HCT116 (cell line): ENCODE measurements around the gene CDH13. TPM values are rescaled to one million over a fixed set of nuclear protein-coding genes. Genes with fewer than 3 reads are reported as not detected.

Source experiments
- ATAC-seq: fragments of 200-7000 bp; cut with Tn5 transposase; 2 replicates; pipeline ENCODE4 v1.9.1; 2020; ENCODE audit warnings: mild to moderate bottlenecking, moderate library complexity
- BruUV-seq: library from RNA; stranded (reverse); fragments of 400-500 nt; replicated peaks from 2 replicates; lab custom pipeline; 2021; lab: Mats Ljungman, UMichigan
- CTCF ChIA-PET: fragments of 300-600 bp; sonication (Branson Sonifier 250); formaldehyde crosslinking; loops from one replicate; lab custom pipeline; 2021; ENCODE audit warnings: antibody characterized with exemption; lab: Charles Lee
- POLR2A ChIA-PET: fragments of 300-600, 350-600 bp; sonication (Branson Sonifier 250); formaldehyde crosslinking; loops from one replicate; lab custom pipeline; 2021; ENCODE audit warnings: antibody characterized with exemption; lab: Charles Lee
- RAD21 ChIA-PET, 2 experiments: fragments of 300-600 bp; sonication (Branson Sonifier 250); formaldehyde crosslinking; loops; one replicate each; lab custom pipeline; 2023; ENCODE audit warnings: low total read pairs in 2 of 2; ENCODE audit not compliant: uncharacterized antibody in 2 of 2, unreplicated experiment in 2 of 2, low non-redundant PET in 1 of 2; lab: Charles Lee
- DNase-seq: peaks from one replicate; pipeline ENCODE4 v3.0.0-alpha.2; 2010; ENCODE audit warnings: low read depth, low spot score
- H2AFZ ChIP-seq: fragments of 200-600 bp; shearing (Covaris generic), sonication (generic); 2 replicates; pipeline ENCODE4 v1.6.1; 2017; ENCODE audit warnings: low read depth, mixed run types, mixed read lengths, antibody characterized with exemption, low read length; ENCODE audit not compliant: poor library complexity, severe bottlenecking
- H3K27ac ChIP-seq: 2 replicates; pipeline ENCODE4 v1.5.1; 2012; ENCODE audit warnings: low read depth, low read length
- H3K27me3 ChIP-seq: fragments of 200-600 bp; sonication (generic); 2 replicates; pipeline ENCODE4 v1.6.1; 2016; ENCODE audit warnings: mixed run types, low read length, mixed read lengths; ENCODE audit not compliant: insufficient read depth
- H3K36me3 ChIP-seq, 2 experiments: fragments of 200-500 bp in 1 of 2; fragments of 200-600 bp in 1 of 2; sonication (Bioruptor generic) in 1 of 2; sonication (generic) in 1 of 2; 2 replicates each; pipeline versions ENCODE4 v1.5.1 to v1.6.1; 2014 to 2016; ENCODE audit warnings: low read length in 2 of 2, inconsistent platforms in 1 of 2, mixed read lengths in 1 of 2, mixed run types in 1 of 2; ENCODE audit not compliant: insufficient read depth in 2 of 2, control insufficient read depth in 1 of 2
- H3K4me1 ChIP-seq, 2 experiments: fragments of 200-600 bp in 1 of 2; sonication (generic) in 1 of 2; 2 replicates each; pipeline versions ENCODE4 v1.5.1 to v1.6.1; 2012 to 2017; ENCODE audit warnings: low read length in 2 of 2, inconsistent platforms in 1 of 2, mild to moderate bottlenecking in 1 of 2, mixed read lengths in 1 of 2, mixed run types in 1 of 2, moderate library complexity in 1 of 2; ENCODE audit not compliant: insufficient read depth in 2 of 2, control insufficient read depth in 1 of 2
- H3K4me2 ChIP-seq: fragments of 200-600 bp; sonication (generic); 2 replicates; pipeline ENCODE4 v1.6.1; 2017; ENCODE audit warnings: mixed run types, low read length, mixed read lengths
- H3K4me3 ChIP-seq, 2 experiments: fragments of 200-600 bp in 1 of 2; sonication (generic) in 1 of 2; replicated peaks in 1 of 2; 2 replicates each; pipeline ENCODE4 v1.5.1; 2011 to 2016; ENCODE audit warnings: low read length in 2 of 2, control low read depth in 1 of 2, low read depth in 1 of 2, mild to moderate bottlenecking in 1 of 2, mixed read lengths in 1 of 2, mixed run types in 1 of 2
- H3K79me2 ChIP-seq: fragments of 200-600 bp; sonication (generic); 2 replicates; pipeline ENCODE4 v1.6.1; 2017; ENCODE audit warnings: mild to moderate bottlenecking, mixed run types, low read length, moderate library complexity, mixed read lengths; ENCODE audit not compliant: insufficient read depth
- H3K9ac ChIP-seq: fragments of 200-600 bp; sonication (generic); 2 replicates; pipeline ENCODE4 v1.6.1; 2016; ENCODE audit warnings: low read length, mixed read lengths
- H3K9me2 ChIP-seq: fragments of 200-600 bp; sonication (generic), shearing (Covaris generic); 2 replicates; pipeline ENCODE4 v1.6.1; 2017; ENCODE audit warnings: mixed run types, mild to moderate bottlenecking, moderate library complexity; ENCODE audit not compliant: insufficient read depth
- H3K9me3 ChIP-seq, 2 experiments: fragments of 200-500 bp in 1 of 2; fragments of 200-600 bp in 1 of 2; sonication (Bioruptor generic) in 1 of 2; sonication (generic) in 1 of 2; 2 replicates each; pipeline ENCODE4 v1.6.1; 2014 to 2017; ENCODE audit warnings: low read length in 2 of 2, mixed read lengths in 2 of 2, inconsistent platforms in 1 of 2, low read depth in 1 of 2, mild to moderate bottlenecking in 1 of 2, mixed run types in 1 of 2, moderate library complexity in 1 of 2; ENCODE audit not compliant: control insufficient read depth in 1 of 2, insufficient read depth in 1 of 2
- H4K20me1 ChIP-seq: fragments of 200-600 bp; sonication (generic), shearing (Covaris generic); 2 replicates; pipeline ENCODE4 v1.6.1; 2017; ENCODE audit warnings: mixed run types, mild to moderate bottlenecking, moderate library complexity; ENCODE audit not compliant: insufficient read depth
- ELF1 ChIP-seq: IDR thresholded peaks from 2 replicates; pipeline ENCODE4 v1.6.1; 2012; ENCODE audit warnings: low read depth, borderline replicate concordance
- JUND ChIP-seq: IDR thresholded peaks from 2 replicates; pipeline ENCODE4 v1.6.1; 2012
- POLR2AphosphoS5 ChIP-seq: IDR thresholded peaks from 2 replicates; pipeline ENCODE4 v1.6.1; 2011; ENCODE audit warnings: mild to moderate bottlenecking, low read depth, low read length, moderate library complexity
- RAD21 ChIP-seq: IDR thresholded peaks from 2 replicates; pipeline ENCODE4 v1.6.1; 2012; ENCODE audit warnings: low read depth, mild to moderate bottlenecking
- SP1 ChIP-seq: IDR thresholded peaks from 2 replicates; pipeline ENCODE4 v1.6.1; 2012; ENCODE audit warnings: low read depth
- ZFX ChIP-seq: fragments of 450-650 bp; IDR thresholded peaks from 2 replicates; pipeline ENCODE4 v1.6.1; 2017
- intact Hi-C: fragments of 100-400 bp; cut with micrococcal nuclease; formaldehyde crosslinking; loops from 2 replicates; pipeline ENCODE4 v1.10.0; 2022
- total RNA-seq: library from RNA; stranded (reverse); gene quantifications from one replicate; pipeline ENCODE4 v1.2.1, GENCODE V29; 2021; ENCODE audit not compliant: unreplicated experiment
- TF ChIP-seq, protein P1 (sequence below), 3 experiments: fragments of 200-600 bp in 1 of 3; sonication (generic) in 1 of 3; IDR thresholded peaks in 2 of 3; conservative IDR thresholded peaks in 1 of 3; 2 replicates each; pipeline ENCODE4 v1.5.1; 2012 to 2017; ENCODE audit warnings: low read depth in 2 of 3, low read length in 2 of 3, antibody characterized with exemption in 1 of 3, borderline replicate concordance in 1 of 3, control low read depth in 1 of 3, mild to moderate bottlenecking in 1 of 3, mixed read lengths in 1 of 3, mixed run types in 1 of 3, moderate library complexity in 1 of 3; ENCODE audit not compliant: insufficient read depth in 1 of 3
- TF ChIP-seq, protein P2 (sequence below): IDR thresholded peaks from 2 replicates; pipeline ENCODE4 v1.6.1; 2012

The CDH13 gene
- total RNA-seq, 1 experiment from 2014 or later = not detected

DNA sequence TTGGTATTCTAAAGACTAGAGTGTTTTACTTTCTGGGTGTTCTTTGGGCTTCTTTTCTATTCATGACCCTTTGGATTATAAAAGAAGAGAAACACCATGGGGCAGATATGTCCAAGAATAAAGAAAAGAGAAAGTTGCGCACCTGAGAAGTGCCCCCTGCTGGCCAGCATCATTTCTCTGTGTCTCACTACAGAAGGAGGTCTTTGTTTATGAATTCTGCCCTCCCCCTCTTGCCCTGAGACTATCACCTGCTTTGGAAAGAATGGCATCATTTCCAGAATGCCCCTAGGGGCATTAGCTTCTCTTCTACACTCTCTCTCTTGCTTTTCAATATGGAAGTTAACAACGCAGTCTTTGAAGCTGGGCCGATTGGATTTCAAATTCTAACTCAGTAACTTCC lies 45.0 kb downstream of the CDH13 start:
- H3K9me3 ChIP-seq = no peaks in the 10 kb centered on the region
- POLR2A ChIA-PET = no interaction called here
- ATAC-seq (peak; percentile 83), DNase-seq (no peak)
- RAD21 ChIA-PET = no interaction called here
- intact Hi-C loops = loop anchor here (1.0 kb wide), 1 partner anchor 30 kb away; no protein-coding TSS in a partner anchor
- no peaks in the 10 kb centered on the region for H3K36me3 ChIP-seq
- BruUV-seq = no TSS peak
- H3K4me1 ChIP-seq = no peaks in the 10 kb centered on the region
- H3K4me3 ChIP-seq = no peak overlapping the region
- H3K79me2 ChIP-seq = no peaks in the 10 kb centered on the region
- CTCF ChIA-PET = interaction anchor here (0.8 to 1.3 kb wide), 2 partner anchors 8 to 17 kb away, joined by 3 read pairs; no protein-coding TSS in a partner anchor
- no peak overlapping the region for H3K4me2 ChIP-seq
- peaks cover 39% of the 10 kb centered on the region; the same call in 1 of the 2 replicates for H3K27me3 ChIP-seq
- TF ChIP-seq JUND (no peak), ELF1 (no peak), POLR2AphosphoS5 (no peak), RAD21 (peak; percentile 52), SP1 (no peak)
- TF ChIP-seq, protein P1, sequence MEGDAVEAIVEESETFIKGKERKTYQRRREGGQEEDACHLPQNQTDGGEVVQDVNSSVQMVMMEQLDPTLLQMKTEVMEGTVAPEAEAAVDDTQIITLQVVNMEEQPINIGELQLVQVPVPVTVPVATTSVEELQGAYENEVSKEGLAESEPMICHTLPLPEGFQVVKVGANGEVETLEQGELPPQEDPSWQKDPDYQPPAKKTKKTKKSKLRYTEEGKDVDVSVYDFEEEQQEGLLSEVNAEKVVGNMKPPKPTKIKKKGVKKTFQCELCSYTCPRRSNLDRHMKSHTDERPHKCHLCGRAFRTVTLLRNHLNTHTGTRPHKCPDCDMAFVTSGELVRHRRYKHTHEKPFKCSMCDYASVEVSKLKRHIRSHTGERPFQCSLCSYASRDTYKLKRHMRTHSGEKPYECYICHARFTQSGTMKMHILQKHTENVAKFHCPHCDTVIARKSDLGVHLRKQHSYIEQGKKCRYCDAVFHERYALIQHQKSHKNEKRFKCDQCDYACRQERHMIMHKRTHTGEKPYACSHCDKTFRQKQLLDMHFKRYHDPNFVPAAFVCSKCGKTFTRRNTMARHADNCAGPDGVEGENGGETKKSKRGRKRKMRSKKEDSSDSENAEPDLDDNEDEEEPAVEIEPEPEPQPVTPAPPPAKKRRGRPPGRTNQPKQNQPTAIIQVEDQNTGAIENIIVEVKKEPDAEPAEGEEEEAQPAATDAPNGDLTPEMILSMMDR (IDR thresholded peaks at IDR 0.05 in 2 of 3, conservative IDR thresholded peaks at IDR 0.05 in 1 of 3; ENCODE audit: borderline replicate concordance in 1 of 3, insufficient read depth in 1 of 3, low read depth in 2 of 3, low read length in 2 of 3) = peak; percentile 33 to 81 (median 77); a peak in 5 of 6 replicates
- TF ChIP-seq, all 23 proteins: peak for 2
- no peak overlapping the region for H2AFZ ChIP-seq
- H3K9me2 ChIP-seq = no peaks in the 10 kb centered on the region
- no peak overlapping the region for H3K9ac ChIP-seq
- H3K27ac ChIP-seq = no peak overlapping the region
- H4K20me1 ChIP-seq = no peaks in the 10 kb centered on the region

DNA sequence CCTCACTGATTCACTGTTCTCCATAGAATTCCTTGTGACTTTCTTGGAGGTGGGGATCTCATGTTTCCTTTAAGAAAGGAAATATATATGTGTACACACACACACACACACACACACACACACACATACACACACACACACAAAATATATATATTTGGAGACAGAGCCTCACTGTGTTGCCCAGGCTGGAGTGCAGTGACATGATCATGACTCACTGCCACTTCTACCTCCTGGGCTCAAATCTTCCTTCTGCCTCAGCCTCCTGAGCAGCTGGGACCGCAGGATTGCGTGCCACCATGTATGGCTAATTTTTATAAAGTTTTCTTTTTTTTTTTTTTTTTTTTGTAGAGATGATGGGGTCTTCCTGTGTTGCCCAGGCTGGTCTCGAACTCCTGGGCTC lies 45.9 kb downstream of the CDH13 start:
- intact Hi-C loops = no loop called here
- H3K4me1 ChIP-seq = no peaks in the 10 kb centered on the region
- no peak overlapping the region for H3K4me3 ChIP-seq
- H4K20me1 ChIP-seq = no peaks in the 10 kb centered on the region
- no peak overlapping the region for H3K9ac ChIP-seq
- H3K9me2 ChIP-seq = no peaks in the 10 kb centered on the region
- ChIA-PET RAD21 (no interaction called here), CTCF (interaction anchor here (1.3 kb wide), 1 partner anchor 18 kb away, joined by 3 read pairs; no protein-coding TSS in a partner anchor), POLR2A (no interaction called here)
- no peak overlapping the region for H2AFZ ChIP-seq
- no peak overlapping the region for H3K27ac ChIP-seq
- TF ChIP-seq ZFX (no peak), POLR2AphosphoS5 (no peak)
- TF ChIP-seq, protein P2, sequence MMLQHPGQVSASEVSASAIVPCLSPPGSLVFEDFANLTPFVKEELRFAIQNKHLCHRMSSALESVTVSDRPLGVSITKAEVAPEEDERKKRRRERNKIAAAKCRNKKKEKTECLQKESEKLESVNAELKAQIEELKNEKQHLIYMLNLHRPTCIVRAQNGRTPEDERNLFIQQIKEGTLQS = no peak
- ATAC-seq = no peak
- no peaks in the 10 kb centered on the region for H3K79me2 ChIP-seq
- no peaks in the 10 kb centered on the region for H3K9me3 ChIP-seq
- DNase-seq = no peak
- peaks cover 37% of the 10 kb centered on the region; the same call in 1 of the 2 replicates for H3K27me3 ChIP-seq
- H3K4me2 ChIP-seq = no peak overlapping the region
- no TSS peak for BruUV-seq
- H3K36me3 ChIP-seq = no peaks in the 10 kb centered on the region
